Endodermal cell (in vitro differentiated cells): ENCODE results near the gene VTI1A. TPM values are rescaled to one million over a fixed set of nuclear protein-coding genes. Genes with fewer than 3 reads are reported as not detected.

ENCODE experiments used
- DNase-seq: peaks from one replicate; pipeline ENCODE4 v3.0.0-alpha.2; 2017
- H3K27ac ChIP-seq: 2 replicates; pipeline ENCODE4 v1.5.1; 2013; ENCODE audit warnings: mild to moderate bottlenecking, low read depth, low read length, moderate library complexity
- H3K27me3 ChIP-seq: 2 replicates; pipeline ENCODE4 v1.6.1; 2013; ENCODE audit warnings: mild to moderate bottlenecking, low read length, moderate library complexity; ENCODE audit not compliant: insufficient read depth, control insufficient read depth, poor library complexity, severe bottlenecking
- H3K36me3 ChIP-seq: 2 replicates; pipeline ENCODE4 v1.7.0; 2013; ENCODE audit warnings: mild to moderate bottlenecking, low read length, moderate library complexity; ENCODE audit not compliant: control insufficient read depth, insufficient read depth
- H3K4me1 ChIP-seq: one replicate; pipeline ENCODE4 v1.7.0; 2013; ENCODE audit warnings: low read length; ENCODE audit not compliant: control insufficient read depth, insufficient read depth
- H3K4me3 ChIP-seq: 2 replicates; pipeline ENCODE4 v1.5.1; 2013; ENCODE audit warnings: mild to moderate bottlenecking, low read length, moderate library complexity
- H3K9ac ChIP-seq: 2 replicates; pipeline ENCODE4 v1.6.1; 2013; ENCODE audit warnings: mild to moderate bottlenecking, low read length, moderate library complexity; ENCODE audit not compliant: poor library complexity, severe bottlenecking; ENCODE audit errors: extremely low read depth
- H3K9me3 ChIP-seq: 2 replicates; pipeline ENCODE4 v1.6.1; 2013; ENCODE audit warnings: mild to moderate bottlenecking, low read length, moderate library complexity; ENCODE audit not compliant: control insufficient read depth
- H3K27ac Mint-ChIP-seq: 2 replicates; pipeline ENCODE4 v1.8.0; 2020; ENCODE audit warnings: mixed read lengths
- H3K27me3 Mint-ChIP-seq: 2 replicates; pipeline ENCODE4 v1.8.0; 2021; ENCODE audit warnings: mild to moderate bottlenecking, mixed read lengths; ENCODE audit not compliant: insufficient read depth
- H3K36me3 Mint-ChIP-seq: 2 replicates; pipeline ENCODE4 v1.8.0; 2020; ENCODE audit warnings: low read depth, mixed read lengths
- H3K4me1 Mint-ChIP-seq: 2 replicates; pipeline ENCODE4 v1.8.0; 2020; ENCODE audit warnings: mixed read lengths
- H3K4me3 Mint-ChIP-seq: 2 replicates; pipeline ENCODE4 v1.8.0; 2020; ENCODE audit warnings: mild to moderate bottlenecking, moderate library complexity, mixed read lengths
- H3K9me3 Mint-ChIP-seq: 2 replicates; pipeline ENCODE4 v1.8.0; 2020; ENCODE audit warnings: mild to moderate bottlenecking, mixed read lengths
- CTCF ChIP-seq: fragments of 200-600 bp; sonication (generic); conservative IDR thresholded peaks from 2 replicates; pipeline ENCODE4 v1.5.0; 2021; ENCODE audit warnings: antibody characterized with exemption, mild to moderate bottlenecking
- WGBS, 2 experiments: methylation state at CpG; one replicate each; pipeline versions ENCODE4 v1.1.5 to v1.1.7; 2013; ENCODE audit warnings: missing lambda C conversion rate in 2 of 2, mixed read lengths in 1 of 2; ENCODE audit not compliant: insufficient coverage in 1 of 2, insufficient read length in 1 of 2; 5-methylcytosine and 5-hydroxymethylcytosine counted together
- total RNA-seq, 2 donors: library from RNA; stranded (reverse); fragmentation: NEBNext Ultra II Directional in 1 of 2; extraction: Animal tissue kit (Norgen Biotek cat#: 25700) in 1 of 2; gene quantifications; 2 replicates in 1 of 2; 3 replicates in 1 of 2; pipeline ENCODE4 v1.2.1, GENCODE V29; 2021

The VTI1A gene
- total RNA-seq, 2 donors from 2014 or later, result 27.0 to 29.9 TPM

GRCh38 chr10:112409755-112410154, 37.3 kb upstream of the VTI1A start:
- no peaks in the 10 kb centered on the region for H3K36me3 ChIP-seq
- 76 to 96% methylated on average over 2 to 4 of the region's 4 CpGs for WGBS, 2 experiments
- peaks cover 6% of the 10 kb centered on the region for H3K27me3 Mint-ChIP-seq
- H3K4me3 ChIP-seq, result no peak overlapping the region
- no peak overlapping the region for H3K27ac ChIP-seq
- H3K27me3 ChIP-seq, result no peaks in the 10 kb centered on the region
- no peak overlapping the region for H3K27ac Mint-ChIP-seq
- H3K9me3 Mint-ChIP-seq, result peaks cover 4% of the 10 kb centered on the region
- no peak overlapping the region for H3K9ac ChIP-seq
- H3K4me1 Mint-ChIP-seq, result peaks cover 19% of the 10 kb centered on the region
- H3K36me3 Mint-ChIP-seq, result no peaks in the 10 kb centered on the region
- no peak for TF ChIP-seq CTCF
- no peaks in the 10 kb centered on the region for H3K9me3 ChIP-seq
- no peak for DNase-seq
- H3K4me1 ChIP-seq, result no peaks in the 10 kb centered on the region
- no peak overlapping the region for H3K4me3 Mint-ChIP-seq

GRCh38 chr10:112412696-112413095, 34.3 kb upstream of the VTI1A start:
- Mint-ChIP-seq H3K9me3 (no peaks in the 10 kb centered on the region), H3K27ac (no peak overlapping the region), H3K27me3 (peaks cover 6% of the 10 kb centered on the region), H3K4me1 (peaks cover 5% of the 10 kb centered on the region), H3K36me3 (no peaks in the 10 kb centered on the region), H3K4me3 (no peak overlapping the region)
- Histone ChIP-seq H3K4me3 (no peak overlapping the region), H3K9me3 (no peaks in the 10 kb centered on the region), H3K27ac (no peak overlapping the region), H3K36me3 (no peaks in the 10 kb centered on the region), H3K4me1 (no peaks in the 10 kb centered on the region), H3K9ac (no peak overlapping the region), H3K27me3 (no peaks in the 10 kb centered on the region)
- DNase-seq, result no peak
- WGBS, 2 experiments, result 89 to 92% methylated on average over 2 of the region's 2 CpGs
- no peak for TF ChIP-seq CTCF

- Mint-ChIP-seq H3K9me3 (no peaks in the 10 kb centered on the region), H3K4me1 (no peaks in the 10 kb centered on the region), H3K27ac (no peak overlapping the region), H3K36me3 (no peaks in the 10 kb centered on the region), H3K4me3 (no peak overlapping the region), H3K27me3 (no peaks in the 10 kb centered on the region)
- Histone ChIP-seq H3K4me1 (no peaks in the 10 kb centered on the region), H3K4me3 (no peak overlapping the region), H3K9ac (no peak overlapping the region), H3K27me3 (no peaks in the 10 kb centered on the region), H3K27ac (no peak overlapping the region), H3K9me3 (no peaks in the 10 kb centered on the region), H3K36me3 (no peaks in the 10 kb centered on the region)
- no peak for TF ChIP-seq CTCF
- 93 to 94% methylated on average over 3 of the region's 3 CpGs for WGBS, 2 experiments
- DNase-seq, result no peak
Measured at GRCh38 chr10:112421731-112422130, 25.3 kb upstream of the VTI1A start.
